Adrenal gland (tissue), 12 donors: ENCODE data around the gene ZMYND8. TPM values are rescaled to one million over a fixed set of nuclear protein-coding genes. Genes with fewer than 3 reads are reported as not detected.

ENCODE experiments used
- DNase-seq, 7 donors: peaks; one replicate each; pipeline ENCODE4 v3.0.0-alpha.2; 2019 to 2020
- H3K27ac ChIP-seq, 5 donors: fragments of 200-600 bp; sonication (generic) in 4 of 5; 1 replicate in 3 of 5; 2 replicates in 2 of 5; pipeline versions ENCODE4 v1.5.1 to v1.8.0; 2016 to 2020; ENCODE audit warnings: mild to moderate bottlenecking in 1 of 5
- H3K27me3 ChIP-seq: fragments of 200-600 bp; 2 replicates; pipeline ENCODE4 v1.8.0; 2021
- H3K36me3 ChIP-seq, 2 donors: fragments of 200-600 bp; replicated peaks in 1 of 2; 1 replicate in 1 of 2; 2 replicates in 1 of 2; pipeline versions ENCODE4 v1.5.1 to v1.8.0; 2018 to 2022
- H3K4me1 ChIP-seq, 2 donors: fragments of 200-600 bp; replicated peaks in 1 of 2; 1 replicate in 1 of 2; 2 replicates in 1 of 2; pipeline versions ENCODE4 v1.5.1 to v1.8.0; 2018 to 2021
- H3K4me3 ChIP-seq, 4 donors: fragments of 200-600 bp; sonication (generic) in 3 of 4; one replicate each; pipeline ENCODE4 v1.5.1; 2016 to 2018
- H3K9me3 ChIP-seq, 3 donors: fragments of 200-600 bp; sonication (generic) in 1 of 3; replicated peaks in 1 of 3; 1 replicate in 2 of 3; 2 replicates in 1 of 3; pipeline versions ENCODE4 v1.5.1 to v1.8.0; 2016 to 2021
- POLR2A ChIP-seq, 2 donors: fragments of 450-650 bp; IDR thresholded peaks; one replicate each; pipeline ENCODE4 v1.6.1; 2017; ENCODE audit warnings: antibody characterized with exemption in 2 of 2, mild to moderate bottlenecking in 2 of 2, moderate library complexity in 1 of 2
- WGBS, 4 donors: extraction: QIAGEN DNeasy Blood & Tissue Kit in 2 of 4; methylation state at CpG; one replicate each; pipeline versions ENCODE4 v1.1.5 to v1.1.7; 2013 to 2017; 5-methylcytosine and 5-hydroxymethylcytosine counted together
- intact Hi-C, 2 donors: fragments of 100-400 bp; cut with DNase I; formaldehyde crosslinking; loops; one replicate each; pipeline versions ENCODE4 v1.14.1 to v1.15.0; 2022 to 2023
- polyA plus RNA-seq, 3 donors: library from polyadenylated mRNA; stranded (reverse); fragments of 200-250 nt in 2 of 3; fragments of 350-450 nt in 1 of 3; fragmentation: Illumina TruSeq in 1 of 3; extraction: RNeasy Lipid Tissue Mini Kit (QIAGEN cat#74804) in 1 of 3; gene quantifications; one replicate each; pipeline ENCODE4 v1.2.3, GENCODE V29; 2013 to 2014
- total RNA-seq, 9 donors: library from RNA; depleted of rRNA in 4 of 9; stranded (reverse); fragments of >200 nt in 4 of 9; fragments of 120-200 nt in 1 of 9; fragmentation: NEBNext Ultra II Directional in 1 of 9; extraction: Animal tissue kit (Norgen Biotek cat#: 25700) in 1 of 9; gene quantifications; one replicate each; pipeline versions ENCODE4 v1.1.0 to v1.2.4, GENCODE V29; 2013 to 2023
- TF ChIP-seq, protein P1 (sequence below), 6 experiments: fragments of 450-650 bp in 4 of 6; fragments of 200-600 bp in 2 of 6; sonication (generic) in 1 of 6; IDR thresholded peaks; 1 replicate in 5 of 6; 2 replicates in 1 of 6; pipeline versions ENCODE4 v1.5.1 to v1.8.0; 2016 to 2021; ENCODE audit warnings: antibody characterized with exemption in 6 of 6, mild to moderate bottlenecking in 2 of 6, moderate library complexity in 1 of 6
- donor health status: healthy with polysubstance abuse.
- donor health status: Bipolar disorder and iron deficiency.
- donor health status: DM: yes; HTN: yes; CAD: no.
- donor health status: DM: no; HTN: no; CAD: no.
- donor health status: DM: no; HTN: no; CAD: no.
- donor health status: DM: yes; HTN: yes; CAD: no.

Gene ZMYND8
- total and polyA plus RNA-seq, 12 donors: 37.0 to 116 (median 67.2) TPM

DNA sequence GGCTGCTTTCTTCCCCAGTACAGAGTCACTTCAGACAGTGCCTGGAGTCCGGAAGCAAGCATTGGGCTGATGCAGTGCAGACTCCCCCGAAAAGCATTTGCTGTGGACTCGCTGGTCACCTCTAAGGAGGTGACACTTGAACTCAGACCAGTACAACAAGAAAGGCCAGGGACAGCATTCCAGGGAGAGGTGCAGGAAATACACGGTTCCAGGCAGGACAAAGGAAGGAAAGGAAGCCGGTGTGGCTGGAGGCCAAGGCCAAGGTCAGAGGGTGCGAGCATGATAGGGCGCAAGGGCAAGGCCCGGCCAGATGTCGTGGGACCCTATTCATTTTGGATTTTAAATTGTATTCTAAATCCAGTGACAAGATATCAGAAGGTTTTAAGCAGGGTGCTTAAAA is 160.9 kb downstream of the ZMYND8 start:
- no peaks in the 10 kb centered on the region for H3K36me3 ChIP-seq
- 40 to 50% (median 47%) methylated on average over 8 to 9 of the region's 9 CpGs for WGBS, 4 donors
- no peaks in the 10 kb centered on the region for H3K27me3 ChIP-seq
- no peaks in the 10 kb centered on the region for H3K9me3 ChIP-seq
- no peak overlapping the region for H3K4me3 ChIP-seq
- H3K4me1 ChIP-seq: no peaks in the 10 kb centered on the region
- DNase-seq: no peak
- no peak for TF ChIP-seq POLR2A (IDR thresholded peaks at IDR 0.05)
- TF ChIP-seq, protein P1, sequence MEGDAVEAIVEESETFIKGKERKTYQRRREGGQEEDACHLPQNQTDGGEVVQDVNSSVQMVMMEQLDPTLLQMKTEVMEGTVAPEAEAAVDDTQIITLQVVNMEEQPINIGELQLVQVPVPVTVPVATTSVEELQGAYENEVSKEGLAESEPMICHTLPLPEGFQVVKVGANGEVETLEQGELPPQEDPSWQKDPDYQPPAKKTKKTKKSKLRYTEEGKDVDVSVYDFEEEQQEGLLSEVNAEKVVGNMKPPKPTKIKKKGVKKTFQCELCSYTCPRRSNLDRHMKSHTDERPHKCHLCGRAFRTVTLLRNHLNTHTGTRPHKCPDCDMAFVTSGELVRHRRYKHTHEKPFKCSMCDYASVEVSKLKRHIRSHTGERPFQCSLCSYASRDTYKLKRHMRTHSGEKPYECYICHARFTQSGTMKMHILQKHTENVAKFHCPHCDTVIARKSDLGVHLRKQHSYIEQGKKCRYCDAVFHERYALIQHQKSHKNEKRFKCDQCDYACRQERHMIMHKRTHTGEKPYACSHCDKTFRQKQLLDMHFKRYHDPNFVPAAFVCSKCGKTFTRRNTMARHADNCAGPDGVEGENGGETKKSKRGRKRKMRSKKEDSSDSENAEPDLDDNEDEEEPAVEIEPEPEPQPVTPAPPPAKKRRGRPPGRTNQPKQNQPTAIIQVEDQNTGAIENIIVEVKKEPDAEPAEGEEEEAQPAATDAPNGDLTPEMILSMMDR (IDR thresholded peaks at IDR 0.05): no peak
- no peak overlapping the region for H3K27ac ChIP-seq
- intact Hi-C loops: loop anchor here in 1 of 2 donors (5.0 to 10.0 kb wide), 2 partner anchors 187 to 429 kb away; no protein-coding TSS in a partner anchor

DNA sequence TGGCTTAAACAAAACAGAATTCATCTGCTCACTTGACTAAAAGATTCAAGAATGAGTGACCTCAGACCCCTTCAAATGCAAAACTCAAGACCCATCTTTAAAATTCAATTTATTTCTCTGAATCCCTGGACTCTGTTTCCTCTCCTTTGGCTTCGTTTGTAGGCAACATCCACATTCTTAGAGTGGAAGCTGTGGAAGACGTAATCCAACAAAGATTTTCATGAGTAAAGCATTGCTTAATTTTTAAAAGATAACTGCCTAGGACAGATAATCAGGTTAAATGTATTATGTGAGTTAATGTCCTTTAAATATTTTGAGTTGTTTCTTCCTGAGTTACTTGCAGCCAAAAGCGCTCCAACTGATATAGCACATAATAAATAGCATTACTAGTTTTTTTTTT is 164.5 kb downstream of the ZMYND8 start:
- intact Hi-C loops: loop anchor here in 1 of 2 donors (10.0 kb wide), 1 partner anchor 433 kb away; no protein-coding TSS in a partner anchor
- no peak for DNase-seq
- no peaks in the 10 kb centered on the region for H3K27me3 ChIP-seq
- no peaks in the 10 kb centered on the region for H3K4me1 ChIP-seq
- H3K27ac ChIP-seq: no peak overlapping the region
- no peaks in the 10 kb centered on the region for H3K9me3 ChIP-seq
- TF ChIP-seq POLR2A (IDR thresholded peaks at IDR 0.05): no peak
- TF ChIP-seq, protein P1 (IDR thresholded peaks at IDR 0.05): no peak
- H3K36me3 ChIP-seq: no peaks in the 10 kb centered on the region
- WGBS, 4 donors: 84 to 92% (median 88%) methylated on average over 3 of the region's 3 CpGs
- no peak overlapping the region for H3K4me3 ChIP-seq

DNA sequence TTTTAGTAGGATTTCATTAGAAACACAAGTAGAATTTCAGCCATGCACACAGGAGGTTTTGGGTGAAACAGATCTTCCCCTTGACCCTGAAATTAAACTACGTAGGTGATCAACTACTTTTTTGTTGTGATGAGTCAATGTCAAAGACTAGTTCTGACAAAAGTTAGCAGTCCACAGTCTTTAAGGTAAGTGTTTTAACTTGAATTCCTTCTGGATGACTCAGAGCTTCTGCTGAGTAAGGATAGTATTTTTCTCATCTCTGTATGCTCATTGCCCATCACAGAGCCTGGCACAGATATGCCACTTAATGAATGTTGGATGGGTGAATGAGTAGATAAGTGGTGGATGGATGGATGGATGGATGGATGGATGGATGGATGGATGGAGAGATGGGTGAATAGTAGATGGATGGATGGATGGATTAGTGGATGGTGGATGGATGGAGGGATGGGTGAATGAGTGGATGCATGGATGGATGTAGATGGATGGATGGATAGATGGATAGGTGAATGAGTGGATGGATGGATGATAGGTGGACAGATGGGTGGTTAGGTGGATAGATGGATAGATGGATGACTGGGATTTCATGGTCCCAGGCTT is 165.3 kb downstream of the ZMYND8 start:
- intact Hi-C loops: loop anchor here in 1 of 2 donors (10.0 kb wide), 1 partner anchor 434 kb away; no protein-coding TSS in a partner anchor

DNA sequence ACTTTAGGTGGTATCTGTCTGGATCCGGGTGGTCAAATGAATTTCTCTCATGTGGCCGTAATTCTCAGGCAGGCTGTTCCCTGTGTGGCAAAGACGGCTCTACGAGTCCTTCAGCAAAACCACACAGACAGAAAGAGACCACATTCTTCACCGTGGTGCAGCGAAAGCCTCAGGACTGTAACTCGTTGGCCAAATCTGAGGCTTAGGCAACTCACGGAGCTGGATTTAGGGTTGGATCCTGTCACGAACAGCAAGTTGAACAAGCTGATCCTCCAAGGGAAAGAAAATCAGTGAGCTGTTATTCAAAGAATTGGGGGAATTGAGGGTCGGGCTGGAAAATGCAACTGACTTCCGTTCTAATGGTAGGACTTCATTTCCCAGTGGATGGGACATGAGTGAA is 167.4 kb downstream of the ZMYND8 start:
- no peak for DNase-seq
- H3K36me3 ChIP-seq: no peaks in the 10 kb centered on the region
- H3K4me1 ChIP-seq: no peaks in the 10 kb centered on the region
- no peaks in the 10 kb centered on the region for H3K27me3 ChIP-seq
- H3K4me3 ChIP-seq: no peak overlapping the region
- 62 to 75% (median 68%) methylated on average over 11 of the region's 11 CpGs for WGBS, 4 donors
- H3K9me3 ChIP-seq: no peaks in the 10 kb centered on the region
- TF ChIP-seq POLR2A (IDR thresholded peaks at IDR 0.05): no peak
- TF ChIP-seq, protein P1 (IDR thresholded peaks at IDR 0.05): no peak
- no peak overlapping the region for H3K27ac ChIP-seq
- intact Hi-C loops: no loop called here

More for the DNA sequence above, 165.3 kb downstream of the ZMYND8 start:
- Histone ChIP-seq H3K27me3 (no peaks in the 10 kb centered on the region), H3K27ac (no peak overlapping the region), H3K9me3 (no peaks in the 10 kb centered on the region), H3K4me3 (no peak overlapping the region), H3K4me1 (no peaks in the 10 kb centered on the region), H3K36me3 (no peaks in the 10 kb centered on the region)
- no peak for DNase-seq
- TF ChIP-seq, protein P1 (IDR thresholded peaks at IDR 0.05): no peak
- no peak for TF ChIP-seq POLR2A (IDR thresholded peaks at IDR 0.05)
- WGBS, 4 donors: 53 to 64% (median 59%) methylated on average over 1 of the region's 1 CpG
